NCI-H2171 (cell line): ENCODE results near the gene COL1A2.

Experiments used
- DNase-seq: peaks from one replicate; lab custom pipeline; 2025; lab: John Stamatoyannopoulos, UW

COL1A2 gene

GRCh38 chr7:94382746-94383145 is 11.9 kb upstream of the COL1A2 start:
- DNase-seq, result no peak

- no peak for DNase-seq
Observed at GRCh38 chr7:94384315-94384714, 10.4 kb upstream of the COL1A2 start.

GRCh38 chr7:94386416-94386815 is 8.3 kb upstream of the COL1A2 start:
- DNase-seq, result no peak

GRCh38 chr7:94388540-94388939 is 6.2 kb upstream of the COL1A2 start:
- DNase-seq, result no peak

GRCh38 chr7:94389381-94389780 is 5.3 kb upstream of the COL1A2 start:
- DNase-seq, result no peak

- no peak for DNase-seq
Observed at GRCh38 chr7:94391726-94392392, 2.8 kb upstream of the COL1A2 start.

- no peak for DNase-seq
Observed at GRCh38 chr7:94392393-94392786, 2.3 kb upstream of the COL1A2 start.

- DNase-seq, result no peak
Observed at GRCh38 chr7:94393246-94394108, 1.2 kb upstream of the COL1A2 start.

GRCh38 chr7:94394109-94394436 is 622 bp upstream of the COL1A2 start:
- DNase-seq, result no peak

- DNase-seq, result no peak
Observed at GRCh38 chr7:94395141-94396036, 694 bp downstream of the COL1A2 start.

GRCh38 chr7:94396037-94396431 is 1.3 kb downstream of the COL1A2 start:
- no peak for DNase-seq

GRCh38 chr7:94396596-94396995 is 1.9 kb downstream of the COL1A2 start:
- no peak for DNase-seq

- no peak for DNase-seq
Observed at GRCh38 chr7:94397722-94398121, 3.0 kb downstream of the COL1A2 start.

GRCh38 chr7:94398841-94399240 is 4.1 kb downstream of the COL1A2 start:
- DNase-seq, result no peak

- DNase-seq, result no peak
Observed at GRCh38 chr7:94400022-94400421, 5.3 kb downstream of the COL1A2 start.

- DNase-seq, result no peak
Observed at GRCh38 chr7:94400643-94401427, 6.1 kb downstream of the COL1A2 start.

GRCh38 chr7:94401428-94401814 is 6.7 kb downstream of the COL1A2 start:
- no peak for DNase-seq

GRCh38 chr7:94403546-94403945 is 8.9 kb downstream of the COL1A2 start:
- no peak for DNase-seq

GRCh38 chr7:94405506-94405905 is 10.8 kb downstream of the COL1A2 start:
- DNase-seq, result no peak

GRCh38 chr7:94406696-94407095 is 12.0 kb downstream of the COL1A2 start:
- DNase-seq, result no peak

- DNase-seq, result no peak
Observed at GRCh38 chr7:94409200-94409948, 14.7 kb downstream of the COL1A2 start.
